ENCODE results near the gene ANKRD7. TPM values are rescaled to one million over a fixed set of nuclear protein-coding genes. Genes with fewer than 3 reads are reported as not detected.

ANKRD7 gene
- total RNA-seq, 2 donors from 2014 or later: 0.68 TPM; not detected in 1

- no peak for TF ChIP-seq CTCF (IDR thresholded peaks at IDR 0.05)
- Histone ChIP-seq H3K4me1 (ENCODE audit: control insufficient read depth in 1 of 2, low read depth in 2 of 2) (peaks cover 0 to 16% of the 10 kb centered on the region in 2 donors), H3K36me3 (no peaks in the 10 kb centered on the region), H3K27ac (no peak overlapping the region), H3K4me3 (no peak overlapping the region), H3K9me3 (no peaks in the 10 kb centered on the region), H3K27me3 (replicated peaks; ENCODE audit: insufficient read depth) (no peaks in the 10 kb centered on the region)
- ATAC-seq (ENCODE audit: insufficient number of reproducible peaks, low FRiP score, low read depth): no peak
- DNase-seq (ENCODE audit: low spot score): no peak
Observed at GRCh38 chr7:118218413-118219156, 5.9 kb upstream of the ANKRD7 start.

GRCh38 chr7:118219157-118219512 lies 5.4 kb upstream of the ANKRD7 start:
- no peak for DNase-seq (ENCODE audit: low spot score)
- Histone ChIP-seq H3K4me1 (ENCODE audit: control insufficient read depth in 1 of 2, low read depth in 2 of 2) (peaks cover 0 to 11% of the 10 kb centered on the region in 2 donors), H3K27ac (no peak overlapping the region), H3K9me3 (no peaks in the 10 kb centered on the region), H3K36me3 (no peaks in the 10 kb centered on the region), H3K27me3 (replicated peaks; ENCODE audit: insufficient read depth) (no peaks in the 10 kb centered on the region), H3K4me3 (no peak overlapping the region)
- ATAC-seq (ENCODE audit: insufficient number of reproducible peaks, low FRiP score, low read depth): no peak
- TF ChIP-seq CTCF (IDR thresholded peaks at IDR 0.05): no peak

GRCh38 chr7:118220583-118220982 lies 3.9 kb upstream of the ANKRD7 start:
- no peak overlapping the region for H3K27ac ChIP-seq
- ATAC-seq (ENCODE audit: insufficient number of reproducible peaks, low FRiP score, low read depth) (no peak), DNase-seq (ENCODE audit: low spot score) (no peak)
- H3K27me3 ChIP-seq (replicated peaks; ENCODE audit: insufficient read depth): no peaks in the 10 kb centered on the region
- no peaks in the 10 kb centered on the region for H3K36me3 ChIP-seq
- TF ChIP-seq CTCF (IDR thresholded peaks at IDR 0.05): no peak
- H3K4me3 ChIP-seq: no peak overlapping the region
- no peaks in the 10 kb centered on the region for H3K9me3 ChIP-seq
- H3K4me1 ChIP-seq (ENCODE audit: control insufficient read depth in 1 of 2, low read depth in 2 of 2): no peaks in the 10 kb centered on the region

GRCh38 chr7:118222591-118222990 lies 1.9 kb upstream of the ANKRD7 start:
- Histone ChIP-seq H3K27me3 (replicated peaks; ENCODE audit: insufficient read depth) (no peaks in the 10 kb centered on the region), H3K27ac (no peak overlapping the region), H3K4me1 (ENCODE audit: control insufficient read depth in 1 of 2, low read depth in 2 of 2) (no peaks in the 10 kb centered on the region), H3K36me3 (no peaks in the 10 kb centered on the region), H3K4me3 (no peak overlapping the region), H3K9me3 (no peaks in the 10 kb centered on the region)
- no peak for TF ChIP-seq CTCF (IDR thresholded peaks at IDR 0.05)
- ATAC-seq (ENCODE audit: insufficient number of reproducible peaks, low FRiP score, low read depth) (no peak), DNase-seq (ENCODE audit: low spot score) (no peak)

- DNase-seq (ENCODE audit: low spot score): no peak
- Histone ChIP-seq H3K27me3 (replicated peaks; ENCODE audit: insufficient read depth) (no peaks in the 10 kb centered on the region), H3K36me3 (no peaks in the 10 kb centered on the region), H3K9me3 (no peaks in the 10 kb centered on the region), H3K27ac (no peak overlapping the region), H3K4me1 (ENCODE audit: control insufficient read depth in 1 of 2, low read depth in 2 of 2) (no peaks in the 10 kb centered on the region), H3K4me3 (no peak overlapping the region)
- no peak for ATAC-seq (ENCODE audit: insufficient number of reproducible peaks, low FRiP score, low read depth)
- TF ChIP-seq CTCF (IDR thresholded peaks at IDR 0.05): no peak
Observed at GRCh38 chr7:118232837-118233236, 8.3 kb downstream of the ANKRD7 start.
